ENCODE results near the gene WDFY3.

Gene WDFY3

GRCh38 chr4:84826681-84827080 is 139.8 kb downstream of the WDFY3 start:
- no peak for TF ChIP-seq CTCF (conservative IDR thresholded peaks at IDR 0.05; ENCODE audit: low read depth, low read length)
- no peaks in the 10 kb centered on the region for H4K20me1 ChIP-seq (ENCODE audit: insufficient read depth)
- H3K27me3 ChIP-seq (ENCODE audit: insufficient read depth, low read depth), result no peaks in the 10 kb centered on the region
- no peak overlapping the region for H3K9ac ChIP-seq
- H3K36me3 ChIP-seq (ENCODE audit: insufficient read depth), result no peaks in the 10 kb centered on the region
- no peaks in the 10 kb centered on the region for H3K79me2 ChIP-seq (ENCODE audit: insufficient read depth, low read depth)
- H3K4me2 ChIP-seq, result no peak overlapping the region
- H3K27ac ChIP-seq, result no peak overlapping the region
- no peak overlapping the region for H2AFZ ChIP-seq (ENCODE audit: low read depth)
- H3K4me1 ChIP-seq (ENCODE audit: low read depth, poor library complexity, severe bottlenecking), result peaks cover 10% of the 10 kb centered on the region
- no peak overlapping the region for H3K4me3 ChIP-seq (IDR thresholded peaks at IDR 0.05; ENCODE audit: insufficient read depth, low read depth, low read length)

- H3K4me1 ChIP-seq (ENCODE audit: low read depth, poor library complexity, severe bottlenecking), result peaks cover 10% of the 10 kb centered on the region
- no peaks in the 10 kb centered on the region for H4K20me1 ChIP-seq (ENCODE audit: insufficient read depth)
- H3K9ac ChIP-seq, result no peak overlapping the region
- no peak overlapping the region for H2AFZ ChIP-seq (ENCODE audit: low read depth)
- no peak overlapping the region for H3K4me2 ChIP-seq
- H3K4me3 ChIP-seq (IDR thresholded peaks at IDR 0.05; ENCODE audit: insufficient read depth, low read depth, low read length), result no peak overlapping the region
- H3K79me2 ChIP-seq (ENCODE audit: insufficient read depth, low read depth), result no peaks in the 10 kb centered on the region
- no peak for TF ChIP-seq CTCF (conservative IDR thresholded peaks at IDR 0.05; ENCODE audit: low read depth, low read length)
- H3K36me3 ChIP-seq (ENCODE audit: insufficient read depth), result no peaks in the 10 kb centered on the region
- no peaks in the 10 kb centered on the region for H3K27me3 ChIP-seq (ENCODE audit: insufficient read depth, low read depth)
- H3K27ac ChIP-seq, result no peak overlapping the region
Observed at GRCh38 chr4:84825701-84826341, 140.7 kb downstream of the WDFY3 start.

GRCh38 chr4:84821064-84821463 is 145.4 kb downstream of the WDFY3 start:
- Histone ChIP-seq H3K27me3 (ENCODE audit: insufficient read depth, low read depth) (no peaks in the 10 kb centered on the region), H3K79me2 (ENCODE audit: insufficient read depth, low read depth) (no peaks in the 10 kb centered on the region), H3K27ac (no peak overlapping the region), H3K4me1 (ENCODE audit: low read depth, poor library complexity, severe bottlenecking) (no peaks in the 10 kb centered on the region), H3K9ac (no peak overlapping the region), H4K20me1 (ENCODE audit: insufficient read depth) (no peaks in the 10 kb centered on the region), H2AFZ (ENCODE audit: low read depth) (no peak overlapping the region), H3K36me3 (ENCODE audit: insufficient read depth) (no peaks in the 10 kb centered on the region), H3K4me2 (no peak overlapping the region), H3K4me3 (IDR thresholded peaks at IDR 0.05; ENCODE audit: insufficient read depth, low read depth, low read length) (no peak overlapping the region)
- TF ChIP-seq CTCF (conservative IDR thresholded peaks at IDR 0.05; ENCODE audit: low read depth, low read length), result no peak

- H3K36me3 ChIP-seq (ENCODE audit: insufficient read depth), result no peaks in the 10 kb centered on the region
- H2AFZ ChIP-seq (ENCODE audit: low read depth), result no peak overlapping the region
- no peak overlapping the region for H3K27ac ChIP-seq
- no peak overlapping the region for H3K4me3 ChIP-seq (IDR thresholded peaks at IDR 0.05; ENCODE audit: insufficient read depth, low read depth, low read length)
- H3K4me1 ChIP-seq (ENCODE audit: low read depth, poor library complexity, severe bottlenecking), result peaks cover 4% of the 10 kb centered on the region
- no peaks in the 10 kb centered on the region for H3K27me3 ChIP-seq (ENCODE audit: insufficient read depth, low read depth)
- H3K4me2 ChIP-seq, result no peak overlapping the region
- H4K20me1 ChIP-seq (ENCODE audit: insufficient read depth), result no peaks in the 10 kb centered on the region
- no peak overlapping the region for H3K9ac ChIP-seq
- TF ChIP-seq CTCF (conservative IDR thresholded peaks at IDR 0.05; ENCODE audit: low read depth, low read length), result no peak
- no peaks in the 10 kb centered on the region for H3K79me2 ChIP-seq (ENCODE audit: insufficient read depth, low read depth)
Observed at GRCh38 chr4:84814094-84814750, 152.3 kb downstream of the WDFY3 start.

Data from KMS-11 (cell line).